ENCODE results near the gene NOL6. TPM values are rescaled to one million over a fixed set of nuclear protein-coding genes. Genes with fewer than 3 reads are reported as not detected.
A peak's percentile ranks its signal among the peaks of the same experiment; 100 is the strongest.

The NOL6 gene
- total RNA-seq, 1 experiment from 2014 or later = 48.5 TPM

DNA sequence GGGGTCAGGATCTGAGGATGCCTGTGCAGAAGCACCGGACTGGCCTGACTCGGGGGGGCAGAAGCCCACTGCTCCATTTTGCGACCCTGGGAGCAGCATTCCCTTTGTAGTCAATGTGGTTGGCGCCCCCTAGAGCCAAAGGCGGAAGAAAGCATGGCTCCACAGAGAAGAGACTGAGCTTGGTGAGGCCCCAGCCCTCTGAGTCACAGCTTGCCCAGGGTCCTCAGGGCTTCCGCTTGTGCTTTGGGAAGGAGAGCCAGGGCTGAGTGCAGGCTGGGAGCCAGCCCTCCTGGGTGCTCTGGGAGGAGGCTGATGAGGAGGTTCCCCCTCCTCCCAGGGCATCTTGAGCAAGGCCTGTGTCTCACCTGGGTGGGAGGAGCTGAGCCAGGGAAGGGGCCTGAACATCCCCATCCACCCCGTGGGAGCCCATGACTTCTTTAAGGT, 20.9 kb downstream of the NOL6 start:
- H3K36me3 Mint-ChIP-seq = no peaks in the 10 kb centered on the region
- no peak overlapping the region; the same call in 1 of the 2 replicates for H3K27ac Mint-ChIP-seq
- ATAC-seq (peak; percentile 97), DNase-seq (ENCODE audit: low spot score) (peak; percentile 88)
- no peak overlapping the region for H3K4me3 Mint-ChIP-seq
- TF ChIP-seq, protein P1, sequence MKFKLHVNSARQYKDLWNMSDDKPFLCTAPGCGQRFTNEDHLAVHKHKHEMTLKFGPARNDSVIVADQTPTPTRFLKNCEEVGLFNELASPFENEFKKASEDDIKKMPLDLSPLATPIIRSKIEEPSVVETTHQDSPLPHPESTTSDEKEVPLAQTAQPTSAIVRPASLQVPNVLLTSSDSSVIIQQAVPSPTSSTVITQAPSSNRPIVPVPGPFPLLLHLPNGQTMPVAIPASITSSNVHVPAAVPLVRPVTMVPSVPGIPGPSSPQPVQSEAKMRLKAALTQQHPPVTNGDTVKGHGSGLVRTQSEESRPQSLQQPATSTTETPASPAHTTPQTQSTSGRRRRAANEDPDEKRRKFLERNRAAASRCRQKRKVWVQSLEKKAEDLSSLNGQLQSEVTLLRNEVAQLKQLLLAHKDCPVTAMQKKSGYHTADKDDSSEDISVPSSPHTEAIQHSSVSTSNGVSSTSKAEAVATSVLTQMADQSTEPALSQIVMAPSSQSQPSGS (CRISPR knock-in tag; IDR thresholded peaks at IDR 0.05; ENCODE audit: borderline replicate concordance, low read depth) = no peak
- TF ChIP-seq, protein P2, sequence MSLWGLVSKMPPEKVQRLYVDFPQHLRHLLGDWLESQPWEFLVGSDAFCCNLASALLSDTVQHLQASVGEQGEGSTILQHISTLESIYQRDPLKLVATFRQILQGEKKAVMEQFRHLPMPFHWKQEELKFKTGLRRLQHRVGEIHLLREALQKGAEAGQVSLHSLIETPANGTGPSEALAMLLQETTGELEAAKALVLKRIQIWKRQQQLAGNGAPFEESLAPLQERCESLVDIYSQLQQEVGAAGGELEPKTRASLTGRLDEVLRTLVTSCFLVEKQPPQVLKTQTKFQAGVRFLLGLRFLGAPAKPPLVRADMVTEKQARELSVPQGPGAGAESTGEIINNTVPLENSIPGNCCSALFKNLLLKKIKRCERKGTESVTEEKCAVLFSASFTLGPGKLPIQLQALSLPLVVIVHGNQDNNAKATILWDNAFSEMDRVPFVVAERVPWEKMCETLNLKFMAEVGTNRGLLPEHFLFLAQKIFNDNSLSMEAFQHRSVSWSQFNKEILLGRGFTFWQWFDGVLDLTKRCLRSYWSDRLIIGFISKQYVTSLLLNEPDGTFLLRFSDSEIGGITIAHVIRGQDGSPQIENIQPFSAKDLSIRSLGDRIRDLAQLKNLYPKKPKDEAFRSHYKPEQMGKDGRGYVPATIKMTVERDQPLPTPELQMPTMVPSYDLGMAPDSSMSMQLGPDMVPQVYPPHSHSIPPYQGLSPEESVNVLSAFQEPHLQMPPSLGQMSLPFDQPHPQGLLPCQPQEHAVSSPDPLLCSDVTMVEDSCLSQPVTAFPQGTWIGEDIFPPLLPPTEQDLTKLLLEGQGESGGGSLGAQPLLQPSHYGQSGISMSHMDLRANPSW (CRISPR knock-in tag; conservative IDR thresholded peaks at IDR 0.05; ENCODE audit: low read depth) = 0 out of 2 replicates have a peak, but pooled peaks have one; percentile 54
- TF ChIP-seq, protein P3, sequence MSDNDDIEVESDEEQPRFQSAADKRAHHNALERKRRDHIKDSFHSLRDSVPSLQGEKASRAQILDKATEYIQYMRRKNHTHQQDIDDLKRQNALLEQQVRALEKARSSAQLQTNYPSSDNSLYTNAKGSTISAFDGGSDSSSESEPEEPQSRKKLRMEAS (CRISPR knock-in tag; IDR thresholded peaks at IDR 0.05) = peak; percentile 53; the same call in 1 of the 2 replicates
- peak; percentile 35; the same call in 1 of the 2 replicates for TF ChIP-seq ETV6 (CRISPR knock-in tag; IDR thresholded peaks at IDR 0.05)
- TF ChIP-seq, protein P4, sequence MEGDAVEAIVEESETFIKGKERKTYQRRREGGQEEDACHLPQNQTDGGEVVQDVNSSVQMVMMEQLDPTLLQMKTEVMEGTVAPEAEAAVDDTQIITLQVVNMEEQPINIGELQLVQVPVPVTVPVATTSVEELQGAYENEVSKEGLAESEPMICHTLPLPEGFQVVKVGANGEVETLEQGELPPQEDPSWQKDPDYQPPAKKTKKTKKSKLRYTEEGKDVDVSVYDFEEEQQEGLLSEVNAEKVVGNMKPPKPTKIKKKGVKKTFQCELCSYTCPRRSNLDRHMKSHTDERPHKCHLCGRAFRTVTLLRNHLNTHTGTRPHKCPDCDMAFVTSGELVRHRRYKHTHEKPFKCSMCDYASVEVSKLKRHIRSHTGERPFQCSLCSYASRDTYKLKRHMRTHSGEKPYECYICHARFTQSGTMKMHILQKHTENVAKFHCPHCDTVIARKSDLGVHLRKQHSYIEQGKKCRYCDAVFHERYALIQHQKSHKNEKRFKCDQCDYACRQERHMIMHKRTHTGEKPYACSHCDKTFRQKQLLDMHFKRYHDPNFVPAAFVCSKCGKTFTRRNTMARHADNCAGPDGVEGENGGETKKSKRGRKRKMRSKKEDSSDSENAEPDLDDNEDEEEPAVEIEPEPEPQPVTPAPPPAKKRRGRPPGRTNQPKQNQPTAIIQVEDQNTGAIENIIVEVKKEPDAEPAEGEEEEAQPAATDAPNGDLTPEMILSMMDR (IDR thresholded peaks at IDR 0.05) = peak; percentile 62
- POLR2A ChIA-PET = interaction anchor here (0.6 kb wide), 1 partner anchor 376 kb away, joined by 3 read pairs; no protein-coding TSS in a partner anchor
- H3K27me3 Mint-ChIP-seq (ENCODE audit: low read depth) = peaks cover 10% of the 10 kb centered on the region
- CTCF ChIA-PET = interaction anchor here (0.6 to 4.0 kb wide), 47 partner anchors 8 to 269 kb away, joined by 3 to 110 read pairs (median 6); partner anchors contain the start of genes ANKRD18B, AQP7, NFX1 and NOL6
- H3K9me3 Mint-ChIP-seq = no peaks in the 10 kb centered on the region
- peaks cover 16% of the 10 kb centered on the region for H3K4me1 Mint-ChIP-seq

DNA sequence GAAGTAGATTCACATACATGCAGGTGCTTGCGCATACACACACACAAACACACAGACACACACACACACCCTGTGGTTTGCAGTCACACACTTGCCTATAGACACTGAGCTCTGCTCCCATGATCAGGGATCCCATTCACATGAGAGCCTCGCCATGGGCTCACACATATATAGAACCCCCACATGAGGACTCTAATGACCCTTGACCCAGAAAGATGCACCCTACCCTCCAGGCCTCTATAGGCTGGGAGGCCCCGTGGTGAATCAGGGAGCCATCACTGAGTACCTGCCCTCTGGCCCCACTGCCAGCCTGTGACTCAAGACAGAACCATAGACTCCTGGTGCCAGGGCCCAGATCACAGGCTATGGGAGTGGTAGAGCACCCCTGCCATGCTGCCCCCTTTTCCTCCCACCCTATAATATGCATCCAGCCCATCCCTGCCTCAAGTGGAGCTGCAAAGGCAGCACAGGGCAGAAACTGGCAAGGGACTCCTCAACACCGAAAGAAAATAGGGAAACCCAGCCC, 23.0 kb downstream of the NOL6 start:
- POLR2A ChIA-PET = no interaction called here
- ATAC-seq = no peak
- Mint-ChIP-seq H3K36me3 (no peaks in the 10 kb centered on the region), H3K9me3 (no peaks in the 10 kb centered on the region), H3K4me1 (peaks cover 34% of the 10 kb centered on the region), H3K4me3 (no peak overlapping the region), H3K27me3 (ENCODE audit: low read depth) (peaks cover 28% of the 10 kb centered on the region), H3K27ac (no peak overlapping the region)
- CTCF ChIA-PET = interaction anchor here (1.2 to 4.0 kb wide), 5 partner anchors 16 to 70 kb away, joined by 3 to 84 read pairs (median 43); no protein-coding TSS in a partner anchor
- no peak for DNase-seq (ENCODE audit: low spot score)
- TF ChIP-seq NR2C2 (CRISPR knock-in tag; IDR thresholded peaks at IDR 0.05) = no peak
- TF ChIP-seq ZNF423 (CRISPR knock-in tag; IDR thresholded peaks at IDR 0.05) = no peak
- no peak for TF ChIP-seq FOXP1 (CRISPR knock-in tag; IDR thresholded peaks at IDR 0.05; ENCODE audit: borderline replicate concordance)
- TF ChIP-seq, protein P5, sequence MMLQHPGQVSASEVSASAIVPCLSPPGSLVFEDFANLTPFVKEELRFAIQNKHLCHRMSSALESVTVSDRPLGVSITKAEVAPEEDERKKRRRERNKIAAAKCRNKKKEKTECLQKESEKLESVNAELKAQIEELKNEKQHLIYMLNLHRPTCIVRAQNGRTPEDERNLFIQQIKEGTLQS (CRISPR knock-in tag; conservative IDR thresholded peaks at IDR 0.05) = no peak
- TF ChIP-seq ESRRA (CRISPR knock-in tag; IDR thresholded peaks at IDR 0.05; ENCODE audit: borderline replicate concordance) = no peak
- TF ChIP-seq, protein P6, sequence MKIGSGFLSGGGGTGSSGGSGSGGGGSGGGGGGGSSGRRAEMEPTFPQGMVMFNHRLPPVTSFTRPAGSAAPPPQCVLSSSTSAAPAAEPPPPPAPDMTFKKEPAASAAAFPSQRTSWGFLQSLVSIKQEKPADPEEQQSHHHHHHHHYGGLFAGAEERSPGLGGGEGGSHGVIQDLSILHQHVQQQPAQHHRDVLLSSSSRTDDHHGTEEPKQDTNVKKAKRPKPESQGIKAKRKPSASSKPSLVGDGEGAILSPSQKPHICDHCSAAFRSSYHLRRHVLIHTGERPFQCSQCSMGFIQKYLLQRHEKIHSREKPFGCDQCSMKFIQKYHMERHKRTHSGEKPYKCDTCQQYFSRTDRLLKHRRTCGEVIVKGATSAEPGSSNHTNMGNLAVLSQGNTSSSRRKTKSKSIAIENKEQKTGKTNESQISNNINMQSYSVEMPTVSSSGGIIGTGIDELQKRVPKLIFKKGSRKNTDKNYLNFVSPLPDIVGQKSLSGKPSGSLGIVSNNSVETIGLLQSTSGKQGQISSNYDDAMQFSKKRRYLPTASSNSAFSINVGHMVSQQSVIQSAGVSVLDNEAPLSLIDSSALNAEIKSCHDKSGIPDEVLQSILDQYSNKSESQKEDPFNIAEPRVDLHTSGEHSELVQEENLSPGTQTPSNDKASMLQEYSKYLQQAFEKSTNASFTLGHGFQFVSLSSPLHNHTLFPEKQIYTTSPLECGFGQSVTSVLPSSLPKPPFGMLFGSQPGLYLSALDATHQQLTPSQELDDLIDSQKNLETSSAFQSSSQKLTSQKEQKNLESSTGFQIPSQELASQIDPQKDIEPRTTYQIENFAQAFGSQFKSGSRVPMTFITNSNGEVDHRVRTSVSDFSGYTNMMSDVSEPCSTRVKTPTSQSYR (CRISPR knock-in tag; IDR thresholded peaks at IDR 0.05) = no peak
- no peak for TF ChIP-seq ZNF219 (CRISPR knock-in tag; IDR thresholded peaks at IDR 0.05; ENCODE audit: borderline replicate concordance)
- TF ChIP-seq, protein P7, sequence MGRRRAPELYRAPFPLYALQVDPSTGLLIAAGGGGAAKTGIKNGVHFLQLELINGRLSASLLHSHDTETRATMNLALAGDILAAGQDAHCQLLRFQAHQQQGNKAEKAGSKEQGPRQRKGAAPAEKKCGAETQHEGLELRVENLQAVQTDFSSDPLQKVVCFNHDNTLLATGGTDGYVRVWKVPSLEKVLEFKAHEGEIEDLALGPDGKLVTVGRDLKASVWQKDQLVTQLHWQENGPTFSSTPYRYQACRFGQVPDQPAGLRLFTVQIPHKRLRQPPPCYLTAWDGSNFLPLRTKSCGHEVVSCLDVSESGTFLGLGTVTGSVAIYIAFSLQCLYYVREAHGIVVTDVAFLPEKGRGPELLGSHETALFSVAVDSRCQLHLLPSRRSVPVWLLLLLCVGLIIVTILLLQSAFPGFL (CRISPR knock-in tag; IDR thresholded peaks at IDR 0.05; ENCODE audit: borderline replicate concordance) = no peak
- TF ChIP-seq ATF1 (CRISPR knock-in tag; IDR thresholded peaks at IDR 0.05) = no peak
- TF ChIP-seq ZBTB21 (CRISPR knock-in tag; IDR thresholded peaks at IDR 0.05; ENCODE audit: borderline replicate concordance) = no peak
- no peak for TF ChIP-seq ZNF396 (CRISPR knock-in tag; IDR thresholded peaks at IDR 0.05; ENCODE audit: borderline replicate concordance)
- TF ChIP-seq, protein P3 (CRISPR knock-in tag; IDR thresholded peaks at IDR 0.05) = no peak
- TF ChIP-seq SP1 (CRISPR knock-in tag; conservative IDR thresholded peaks at IDR 0.05) = no peak
- no peak for TF ChIP-seq ZNF671 (CRISPR knock-in tag; IDR thresholded peaks at IDR 0.05)
- TF ChIP-seq KAT7 (CRISPR knock-in tag; IDR thresholded peaks at IDR 0.05; ENCODE audit: borderline replicate concordance) = no peak
- TF ChIP-seq ELF4 (CRISPR knock-in tag; IDR thresholded peaks at IDR 0.05; ENCODE audit: low read depth) = no peak
- no peak for TF ChIP-seq ZNF416 (CRISPR knock-in tag; IDR thresholded peaks at IDR 0.05)

Data from WTC11 (cell line).